COLO668 (cell line): ENCODE measurements around the gene PIP4P1.

Experiments
- DNase-seq: peaks from one replicate; lab custom pipeline; 2025; ENCODE audit not compliant: unreplicated experiment; lab: John Stamatoyannopoulos, UW

The PIP4P1 gene

DNA sequence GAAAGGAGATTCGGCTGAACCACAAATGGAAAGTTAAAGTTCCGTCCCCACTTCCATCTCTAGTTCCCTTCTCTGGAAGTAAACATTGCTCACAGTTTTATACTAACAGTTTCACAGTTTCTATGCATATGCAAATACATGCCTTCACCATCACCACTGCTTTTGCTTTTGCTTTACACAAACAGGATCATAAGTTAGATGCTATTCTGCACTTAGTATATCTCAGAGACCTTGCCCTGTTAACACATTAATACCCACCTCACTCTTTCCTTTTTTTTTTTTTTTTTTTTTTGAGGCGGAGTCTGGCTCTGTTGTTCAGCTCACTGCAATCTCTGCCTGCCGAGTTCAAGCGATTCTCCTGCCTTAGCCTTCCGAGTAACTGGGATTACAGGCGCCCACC, 48.8 kb downstream of the PIP4P1 start:
- no peak for DNase-seq

DNA sequence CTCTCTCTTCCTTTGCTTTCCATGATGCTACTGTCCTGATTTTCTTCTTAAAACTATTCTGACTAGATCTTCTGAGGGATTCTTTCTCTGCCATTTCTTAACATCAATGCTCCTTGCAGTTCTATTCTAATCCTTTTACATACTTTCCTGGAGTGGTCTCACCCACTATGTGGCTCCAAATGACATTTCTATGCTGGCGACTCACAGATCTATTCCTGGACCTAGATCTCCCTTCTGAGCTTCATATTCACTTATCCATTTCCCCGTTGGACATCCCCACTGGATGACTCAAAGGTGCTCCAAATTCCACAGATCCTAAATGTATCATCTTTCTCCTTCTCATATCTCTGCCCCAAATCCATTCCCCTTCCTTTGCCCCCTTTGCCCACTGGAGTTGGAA, 52.0 kb downstream of the PIP4P1 start:
- DNase-seq, result no peak
